Type B pancreatic cell (in vitro differentiated cells): ENCODE results near the gene BCL3. TPM values are rescaled to one million over a fixed set of nuclear protein-coding genes. Genes with fewer than 3 reads are reported as not detected.

Source experiments
- DNase-seq: peaks from one replicate; pipeline ENCODE4 v3.0.0; 2021; ENCODE audit warnings: mixed read lengths; ENCODE audit not compliant: unreplicated experiment; ENCODE audit errors: extremely low spot score
- H3K27ac Mint-ChIP-seq: 2 replicates; pipeline ENCODE4 v1.8.0; 2021; ENCODE audit warnings: mild to moderate bottlenecking, mixed read lengths
- H3K27me3 Mint-ChIP-seq: 2 replicates; pipeline ENCODE4 v1.8.0; 2021; ENCODE audit warnings: mixed read lengths
- H3K36me3 Mint-ChIP-seq: 2 replicates; pipeline ENCODE4 v1.8.0; 2021; ENCODE audit warnings: mixed read lengths
- H3K4me1 Mint-ChIP-seq: one replicate; pipeline ENCODE4 v1.8.0; 2021; ENCODE audit warnings: mixed read lengths; ENCODE audit not compliant: unreplicated experiment
- H3K4me3 Mint-ChIP-seq: 2 replicates; pipeline ENCODE4 v1.8.0; 2021; ENCODE audit warnings: mild to moderate bottlenecking, mixed read lengths
- H3K9me3 Mint-ChIP-seq: 2 replicates; pipeline ENCODE4 v1.8.0; 2021; ENCODE audit warnings: mixed read lengths
- CTCF ChIP-seq: fragments of 200-600 bp; sonication (generic); conservative IDR thresholded peaks from 2 replicates; pipeline ENCODE4 v1.5.0; 2021; ENCODE audit warnings: antibody characterized with exemption, mild to moderate bottlenecking
- total RNA-seq: library from RNA; stranded (reverse); gene quantifications from 2 replicates; pipeline ENCODE4 v1.2.1, GENCODE V29; 2021; ENCODE audit warnings: low replicate concordance

BCL3 gene
- total RNA-seq, 1 donor from 2014 or later: 18.9 TPM

DNA sequence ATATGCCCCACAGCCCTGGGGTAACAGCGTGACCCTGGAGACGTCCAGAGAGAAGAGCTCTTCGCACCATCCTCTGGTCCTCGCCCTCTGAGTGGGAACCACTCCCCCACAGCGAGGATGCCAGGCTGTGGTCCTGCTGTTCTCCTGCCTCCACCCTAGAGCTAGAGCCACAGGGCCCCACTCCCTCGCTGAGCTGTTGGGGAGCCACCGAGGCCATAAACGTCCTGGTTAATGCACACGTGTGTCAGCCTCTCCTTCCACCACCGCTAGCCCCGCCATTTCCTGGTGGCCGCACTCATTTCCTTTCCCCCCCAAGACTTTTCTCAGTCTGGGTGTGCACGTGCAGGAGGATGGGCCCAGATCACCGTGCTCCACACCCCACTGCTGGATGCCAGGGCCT is 38.0 kb upstream of the BCL3 start:
- Mint-ChIP-seq H3K9me3 (peaks cover 3% of the 10 kb centered on the region), H3K4me1 (no peaks in the 10 kb centered on the region), H3K4me3 (no peak overlapping the region), H3K36me3 (no peaks in the 10 kb centered on the region), H3K27ac (no peak overlapping the region), H3K27me3 (no peaks in the 10 kb centered on the region)
- no peak for TF ChIP-seq CTCF
- DNase-seq: no peak

GRCh38 chr19:44712864-44713515 is 35.5 kb upstream of the BCL3 start:
- Mint-ChIP-seq H3K27ac (no peak overlapping the region), H3K4me3 (no peak overlapping the region), H3K9me3 (peaks cover 6% of the 10 kb centered on the region), H3K4me1 (peaks cover under 1% of the 10 kb centered on the region), H3K36me3 (no peaks in the 10 kb centered on the region), H3K27me3 (no peaks in the 10 kb centered on the region)
- DNase-seq: no peak
- no peak for TF ChIP-seq CTCF

DNA sequence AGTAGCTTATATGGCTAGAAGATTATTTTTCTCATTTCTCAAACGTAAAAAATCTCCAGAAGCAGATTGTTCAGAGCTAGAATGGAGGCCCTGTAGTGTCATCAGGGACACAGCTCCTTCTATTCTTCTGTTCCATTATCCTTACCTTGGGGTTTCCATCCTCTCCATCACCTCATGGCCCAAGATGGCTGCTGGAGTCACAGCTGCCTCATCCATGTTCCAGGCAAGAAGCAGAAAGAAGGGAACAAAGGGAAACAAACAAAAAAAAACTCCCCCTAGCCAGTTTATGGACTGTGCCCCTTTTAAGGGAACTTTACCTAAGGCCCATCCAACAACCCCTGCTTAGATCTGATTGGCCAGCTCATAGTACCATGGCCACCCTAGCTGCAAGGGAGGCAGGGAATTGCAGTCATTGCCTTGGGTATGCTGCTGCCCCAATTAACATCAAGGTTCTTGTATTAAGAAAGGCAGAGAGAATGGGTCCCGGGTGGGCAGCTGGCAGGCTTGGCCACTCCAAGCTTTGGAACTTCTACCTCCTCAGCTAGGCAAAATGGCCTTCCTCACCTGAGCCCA is 33.8 kb upstream of the BCL3 start:
- no peak for TF ChIP-seq CTCF
- H3K27me3 Mint-ChIP-seq: no peaks in the 10 kb centered on the region
- no peak for DNase-seq
- no peak overlapping the region for H3K27ac Mint-ChIP-seq
- peaks cover 8% of the 10 kb centered on the region for H3K4me1 Mint-ChIP-seq
- H3K4me3 Mint-ChIP-seq: no peak overlapping the region
- no peaks in the 10 kb centered on the region for H3K36me3 Mint-ChIP-seq
- H3K9me3 Mint-ChIP-seq: peaks cover 6% of the 10 kb centered on the region

DNA sequence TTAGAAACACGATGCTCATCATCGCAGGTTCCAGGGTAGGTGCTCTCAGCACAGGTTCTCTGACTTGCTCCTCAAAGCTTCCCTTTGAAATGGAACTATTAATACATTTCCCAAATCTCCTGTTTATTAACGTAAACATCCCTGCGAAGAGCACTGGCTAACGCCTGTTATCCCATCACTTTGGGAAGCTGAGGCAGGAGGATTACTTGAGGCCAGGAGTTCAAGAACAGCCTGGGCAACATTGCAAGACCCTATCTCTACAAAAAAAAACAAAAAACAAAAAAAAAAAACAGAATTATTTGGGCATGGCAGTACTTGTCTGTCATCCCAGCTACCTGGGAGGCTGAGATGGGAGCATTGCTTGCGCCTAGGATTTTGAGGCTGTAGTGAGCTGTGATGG is 30.9 kb upstream of the BCL3 start:
- Mint-ChIP-seq H3K4me3 (no peak overlapping the region), H3K27ac (no peak overlapping the region), H3K36me3 (no peaks in the 10 kb centered on the region), H3K27me3 (no peaks in the 10 kb centered on the region), H3K9me3 (peaks cover 6% of the 10 kb centered on the region), H3K4me1 (peaks cover 8% of the 10 kb centered on the region)
- DNase-seq: no peak
- no peak for TF ChIP-seq CTCF

DNA sequence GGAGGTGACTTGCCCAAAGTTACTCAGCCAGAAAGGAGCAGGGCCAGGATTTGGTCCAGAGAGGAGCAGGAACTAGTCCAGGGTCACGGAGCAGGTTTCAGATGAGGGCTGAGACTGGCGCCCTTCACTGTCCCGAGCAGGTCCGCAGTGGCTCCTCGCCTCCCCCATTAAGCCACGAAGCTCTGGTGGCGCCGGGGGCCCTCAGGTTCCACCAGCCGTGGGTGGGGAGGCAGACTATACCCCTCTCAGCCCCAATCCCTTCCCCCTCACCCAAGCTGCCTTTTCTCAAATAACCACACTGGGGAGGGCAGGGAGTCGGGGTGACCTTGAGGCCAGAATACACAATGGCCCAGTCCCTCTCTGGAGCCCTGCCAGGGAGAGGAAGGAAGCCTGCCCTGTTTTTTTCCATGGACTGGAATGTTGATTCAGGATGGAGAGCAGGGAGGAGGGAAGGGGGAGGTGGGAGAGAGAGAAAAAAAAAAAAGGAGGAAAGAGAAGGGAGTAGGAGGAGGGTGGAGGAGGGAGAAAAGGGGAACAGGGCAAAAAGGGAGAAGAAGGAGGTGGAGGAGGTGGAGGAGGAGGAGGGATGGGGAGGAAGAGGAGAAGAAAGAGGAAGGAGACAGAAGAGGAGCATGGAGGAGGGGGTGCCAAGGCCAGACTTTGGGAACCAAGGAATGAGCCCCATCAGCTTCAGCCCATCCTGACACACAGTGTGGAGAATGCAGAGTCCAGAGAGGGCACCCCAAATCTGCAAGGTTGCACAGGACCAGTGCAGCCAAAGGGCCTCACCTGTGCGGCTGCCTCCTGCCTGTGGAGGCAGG is 29.9 kb upstream of the BCL3 start:
- no peak for TF ChIP-seq CTCF
- H3K9me3 Mint-ChIP-seq: peaks cover 6% of the 10 kb centered on the region
- DNase-seq: no peak
- no peaks in the 10 kb centered on the region for H3K27me3 Mint-ChIP-seq
- H3K27ac Mint-ChIP-seq: peak overlapping the region; percentile 97
- H3K36me3 Mint-ChIP-seq: no peaks in the 10 kb centered on the region
- peak overlapping the region; percentile 68 for H3K4me3 Mint-ChIP-seq
- H3K4me1 Mint-ChIP-seq: peaks cover 8% of the 10 kb centered on the region
